Mesenchymal stem cell (in vitro differentiated cells and primary cell): ENCODE data around the gene FUOM.
A peak's percentile ranks its signal among the peaks of the same experiment; 100 is the strongest.

Source experiments
- DNase-seq: peaks from one replicate; pipeline ENCODE4 v3.0.0-alpha.2; 2013
- H2AFZ ChIP-seq: one replicate; pipeline ENCODE4 v1.6.1; 2013; ENCODE audit warnings: low read depth, mild to moderate bottlenecking, control low read depth, inconsistent platforms, low read length, moderate library complexity
- H2AK5ac ChIP-seq: 2 replicates; pipeline ENCODE4 v1.6.1; 2013; ENCODE audit warnings: low read length, moderate library complexity, mild to moderate bottlenecking, inconsistent platforms; ENCODE audit not compliant: severe bottlenecking
- H2BK120ac ChIP-seq: one replicate; pipeline ENCODE4 v1.6.1; 2013; ENCODE audit warnings: low read depth, mild to moderate bottlenecking, inconsistent platforms, low read length, moderate library complexity
- H2BK12ac ChIP-seq, 2 experiments: one replicate each; pipeline ENCODE4 v1.6.1; 2013; ENCODE audit warnings: inconsistent platforms in 2 of 2, low read length in 2 of 2, mild to moderate bottlenecking in 2 of 2, moderate library complexity in 2 of 2, control low read depth in 1 of 2
- H2BK15ac ChIP-seq: one replicate; pipeline ENCODE4 v1.6.1; 2013; ENCODE audit warnings: mild to moderate bottlenecking, low read depth, inconsistent platforms; ENCODE audit not compliant: poor library complexity, severe bottlenecking
- H2BK5ac ChIP-seq: 2 replicates; pipeline ENCODE4 v1.6.1; 2013; ENCODE audit warnings: low read depth, mild to moderate bottlenecking, low read length, control low read depth, inconsistent platforms; ENCODE audit not compliant: poor library complexity, severe bottlenecking
- H3K14ac ChIP-seq, 2 experiments: one replicate each; pipeline ENCODE4 v1.6.1; 2013; ENCODE audit warnings: inconsistent platforms in 2 of 2, low read length in 2 of 2, control low read depth in 1 of 2, mild to moderate bottlenecking in 1 of 2, moderate library complexity in 1 of 2
- H3K18ac ChIP-seq, 2 experiments: one replicate each; pipeline ENCODE4 v1.6.1; 2013; ENCODE audit warnings: inconsistent platforms in 2 of 2, low read length in 2 of 2, control low read depth in 1 of 2, low read depth in 1 of 2, mild to moderate bottlenecking in 1 of 2
- H3K23ac ChIP-seq, 2 experiments: one replicate each; pipeline ENCODE4 v1.6.1; 2013; ENCODE audit warnings: inconsistent platforms in 2 of 2, low read length in 2 of 2, mild to moderate bottlenecking in 2 of 2, moderate library complexity in 2 of 2, control low read depth in 1 of 2
- H3K27ac ChIP-seq: 2 replicates; pipeline ENCODE4 v1.5.1; 2013; ENCODE audit warnings: mild to moderate bottlenecking, moderate library complexity, low read length, control low read depth, inconsistent platforms; ENCODE audit not compliant: poor library complexity, severe bottlenecking
- H3K27me3 ChIP-seq, 2 experiments: 2 replicates each; pipeline versions ENCODE4 v1.6.1 to v1.7.0; 2013; ENCODE audit warnings: low read length in 2 of 2, mild to moderate bottlenecking in 2 of 2, moderate library complexity in 2 of 2, control low read depth in 1 of 2, inconsistent platforms in 1 of 2; ENCODE audit not compliant: control insufficient read depth in 1 of 2, insufficient read depth in 1 of 2
- H3K36me3 ChIP-seq, 2 experiments: 2 replicates each; pipeline versions ENCODE4 v1.6.1 to v1.7.0; 2013; ENCODE audit warnings: low read length in 2 of 2, control low read depth in 1 of 2, inconsistent platforms in 1 of 2, low read depth in 1 of 2, mild to moderate bottlenecking in 1 of 2; ENCODE audit not compliant: insufficient read depth in 2 of 2, control insufficient read depth in 1 of 2
- H3K4ac ChIP-seq, 2 experiments: one replicate each; pipeline ENCODE4 v1.6.1; 2013; ENCODE audit warnings: inconsistent platforms in 2 of 2, low read length in 2 of 2, mild to moderate bottlenecking in 2 of 2, moderate library complexity in 2 of 2, control low read depth in 1 of 2, low read depth in 1 of 2
- H3K4me1 ChIP-seq: 2 replicates; pipeline ENCODE4 v1.6.1; 2013; ENCODE audit warnings: low read depth, low read length, control low read depth; ENCODE audit not compliant: control insufficient read depth, insufficient read depth
- H3K4me2 ChIP-seq: 2 replicates; pipeline ENCODE4 v1.6.1; 2013; ENCODE audit warnings: low read length, mild to moderate bottlenecking, inconsistent platforms; ENCODE audit not compliant: poor library complexity, severe bottlenecking
- H3K4me3 ChIP-seq, 2 experiments: 2 replicates each; pipeline versions ENCODE4 v1.5.1 to v1.7.0; 2013; ENCODE audit warnings: low read length in 2 of 2, mild to moderate bottlenecking in 2 of 2, control low read depth in 1 of 2, low read depth in 1 of 2; ENCODE audit not compliant: insufficient read depth in 1 of 2
- H3K79me1 ChIP-seq: replicated peaks from 2 replicates; pipeline ENCODE4 v1.6.1; 2013; ENCODE audit warnings: mild to moderate bottlenecking, control low read depth, low read length, inconsistent platforms; ENCODE audit not compliant: poor library complexity, severe bottlenecking
- H3K9ac ChIP-seq: 2 replicates; pipeline ENCODE4 v1.7.0; 2013; ENCODE audit warnings: mild to moderate bottlenecking, low read length, moderate library complexity
- H3K9me3 ChIP-seq: 2 replicates; pipeline ENCODE4 v1.7.0; 2013; ENCODE audit warnings: mild to moderate bottlenecking, low read length; ENCODE audit not compliant: control insufficient read depth
- H4K8ac ChIP-seq: one replicate; pipeline ENCODE4 v1.6.1; 2013; ENCODE audit warnings: inconsistent platforms, mild to moderate bottlenecking, low read length, moderate library complexity
- H4K91ac ChIP-seq: one replicate; pipeline ENCODE4 v1.6.1; 2013; ENCODE audit warnings: mild to moderate bottlenecking, low read length, inconsistent platforms
- WGBS: methylation state at CpG from one replicate; pipeline ENCODE4 v1.1.7; 2013; ENCODE audit warnings: mixed read lengths; 5-methylcytosine and 5-hydroxymethylcytosine counted together

Gene FUOM

DNA sequence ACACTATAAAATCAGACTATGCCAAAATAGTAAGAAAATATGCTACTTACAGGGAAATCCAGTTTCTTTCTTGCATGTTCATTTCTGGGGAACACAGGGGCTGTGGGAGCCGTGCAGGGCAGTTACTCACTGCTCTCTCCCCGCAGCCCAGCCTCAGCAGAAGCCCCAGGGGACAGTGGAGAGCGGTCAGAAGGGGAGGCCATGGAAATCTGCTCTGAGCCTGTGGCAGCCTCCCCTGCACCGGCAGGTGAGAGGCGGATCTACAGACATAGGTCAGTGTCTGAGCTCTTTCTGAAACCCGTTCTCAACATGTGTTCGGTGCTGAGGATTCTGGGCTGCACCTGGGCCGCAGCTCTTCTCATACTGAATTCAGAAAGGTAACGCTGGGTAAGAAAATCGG is 46.2 kb downstream of the FUOM start:
- Histone ChIP-seq H3K4ac (no peak overlapping the region), H3K27ac (no peak overlapping the region), H4K91ac (no peak overlapping the region), H3K4me1 (peaks cover 22% of the 10 kb centered on the region), H3K79me1 (peaks cover 17% of the 10 kb centered on the region), H2AFZ (no peak overlapping the region), H4K8ac (no peak overlapping the region), H3K23ac (no peak overlapping the region), H2BK15ac (no peak overlapping the region), H2BK5ac (no peak overlapping the region), H3K9me3 (no peaks in the 10 kb centered on the region), H2BK120ac (no peak overlapping the region), H2BK12ac (no peak overlapping the region), H3K36me3 (peaks cover 30 to 46% of the 10 kb centered on the region in 2 experiments), H3K4me2 (no peak overlapping the region), H2AK5ac (no peak overlapping the region), H3K14ac (no peak overlapping the region), H3K4me3 (no peak overlapping the region), H3K18ac (no peak overlapping the region), H3K9ac (no peak overlapping the region), H3K27me3 (no peaks in the 10 kb centered on the region)
- no peak for DNase-seq
- 96% methylated on average over 10 of the region's 10 CpGs for WGBS

- H3K9me3 ChIP-seq = no peaks in the 10 kb centered on the region
- H4K91ac ChIP-seq = no peak overlapping the region
- no peak overlapping the region for H4K8ac ChIP-seq
- no peak overlapping the region for H2BK120ac ChIP-seq
- no peak overlapping the region for H3K4ac ChIP-seq
- no peak overlapping the region for H3K4me3 ChIP-seq
- no peak overlapping the region for H2AFZ ChIP-seq
- no peak overlapping the region for H3K14ac ChIP-seq
- 98% methylated on average over 7 of the region's 8 CpGs for WGBS
- H2BK12ac ChIP-seq = no peak overlapping the region
- no peak overlapping the region for H3K18ac ChIP-seq
- no peak overlapping the region for H3K9ac ChIP-seq
- H2BK5ac ChIP-seq = no peak overlapping the region
- H3K27ac ChIP-seq = no peak overlapping the region
- H3K27me3 ChIP-seq = no peaks in the 10 kb centered on the region
- no peak overlapping the region for H2AK5ac ChIP-seq
- H3K23ac ChIP-seq = no peak overlapping the region
- peaks cover 24% of the 10 kb centered on the region for H3K4me1 ChIP-seq
- no peak for DNase-seq
- H3K4me2 ChIP-seq = no peak overlapping the region
- peaks cover 19% of the 10 kb centered on the region for H3K79me1 ChIP-seq
- no peak overlapping the region for H2BK15ac ChIP-seq
- peaks cover 31 to 47% of the 10 kb centered on the region in 2 experiments for H3K36me3 ChIP-seq
These were observed 47.0 kb downstream of the FUOM start for GRCh38 chr10:133310789-133311188.

- Histone ChIP-seq H2BK5ac (no peak overlapping the region), H3K36me3 (peaks cover 35 to 50% of the 10 kb centered on the region in 2 experiments)
These were observed 47.4 kb downstream of the FUOM start for GRCh38 chr10:133310399-133310755.

DNA sequence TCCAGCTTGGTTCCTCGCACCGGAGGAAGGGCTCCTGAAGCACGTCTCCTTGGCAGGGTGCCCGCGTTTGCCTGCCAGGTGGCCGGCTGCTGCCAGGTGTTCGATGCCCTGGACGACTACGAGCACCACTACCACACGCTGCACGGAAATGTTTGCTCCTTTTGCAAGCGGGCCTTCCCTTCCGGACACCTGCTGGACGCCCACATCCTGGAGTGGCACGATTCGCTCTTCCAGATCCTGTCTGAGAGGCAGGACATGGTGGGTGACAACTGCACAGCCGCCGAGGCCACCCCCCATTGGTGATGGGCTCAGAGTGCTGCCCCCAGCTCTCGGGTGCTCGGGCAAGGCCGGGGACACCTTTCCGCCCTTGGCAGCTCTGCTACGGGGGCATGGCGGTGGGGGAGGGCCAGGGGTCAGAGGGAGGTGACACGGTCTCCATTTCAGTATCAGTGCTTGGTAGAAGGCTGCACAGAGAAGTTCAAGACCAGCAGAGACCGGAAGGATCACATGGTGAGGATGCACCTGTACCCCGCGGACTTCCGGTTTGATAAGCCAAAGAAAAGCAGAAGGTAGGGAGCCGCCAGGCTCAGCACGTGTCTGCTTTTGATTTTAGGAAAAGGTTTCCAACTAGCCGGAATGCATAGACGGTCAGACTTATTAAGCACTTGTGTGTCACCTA is 48.0 kb downstream of the FUOM start:
- H3K4ac ChIP-seq = no peak overlapping the region
- H4K8ac ChIP-seq = peak overlapping the region; percentile 7
- 97% methylated on average over 33 of the region's 33 CpGs for WGBS
- H3K9ac ChIP-seq = no peak overlapping the region
- no peak overlapping the region for H2BK12ac ChIP-seq
- H3K27me3 ChIP-seq = no peaks in the 10 kb centered on the region
- no peak overlapping the region for H3K18ac ChIP-seq
- H2BK120ac ChIP-seq = no peak overlapping the region
- no peak overlapping the region for H3K4me3 ChIP-seq
- no peak overlapping the region for H2BK15ac ChIP-seq
- peaks cover 19% of the 10 kb centered on the region for H3K79me1 ChIP-seq
- H3K36me3 ChIP-seq = peaks cover 36 to 50% of the 10 kb centered on the region in 2 experiments
- no peak for DNase-seq
- H2AFZ ChIP-seq = no peak overlapping the region
- peaks cover 26% of the 10 kb centered on the region for H3K4me1 ChIP-seq
- H2AK5ac ChIP-seq = no peak overlapping the region
- peak overlapping the region; percentile 35 for H4K91ac ChIP-seq
- H2BK5ac ChIP-seq = no peak overlapping the region
- no peak overlapping the region for H3K4me2 ChIP-seq
- no peak overlapping the region for H3K23ac ChIP-seq
- no peak overlapping the region for H3K27ac ChIP-seq
- no peak overlapping the region for H3K14ac ChIP-seq
- no peaks in the 10 kb centered on the region for H3K9me3 ChIP-seq

More at GRCh38 chr10:133310399-133310755, 47.4 kb downstream of the FUOM start:
- Histone ChIP-seq H2AFZ (no peak overlapping the region), H3K4ac (no peak overlapping the region), H4K91ac (peak overlapping the region; percentile 18), H3K4me2 (no peak overlapping the region), H2BK15ac (no peak overlapping the region), H3K9ac (no peak overlapping the region), H3K79me1 (peaks cover 19% of the 10 kb centered on the region), H3K27ac (no peak overlapping the region), H2AK5ac (no peak overlapping the region), H4K8ac (no peak overlapping the region), H3K4me1 (peaks cover 26% of the 10 kb centered on the region), H3K18ac (no peak overlapping the region), H3K27me3 (no peaks in the 10 kb centered on the region), H2BK12ac (no peak overlapping the region), H3K9me3 (no peaks in the 10 kb centered on the region), H3K14ac (no peak overlapping the region), H2BK120ac (no peak overlapping the region), H3K23ac (no peak overlapping the region), H3K4me3 (no peak overlapping the region)
- no peak for DNase-seq
- WGBS = 97% methylated on average over 16 of the region's 16 CpGs
